Hepatocyte (in vitro differentiated cells): ENCODE measurements around the gene NUBP2. TPM values are rescaled to one million over a fixed set of nuclear protein-coding genes. Genes with fewer than 3 reads are reported as not detected.

Experiments used
- DNase-seq: peaks from one replicate; pipeline ENCODE4 v3.0.0-alpha.2; 2016; ENCODE audit warnings: low spot score
- H2AFZ ChIP-seq: fragments of 200-600 bp; sonication (generic); 2 replicates; pipeline ENCODE4 v1.6.0; 2016; ENCODE audit warnings: antibody characterized with exemption, mild to moderate bottlenecking
- H3K27ac ChIP-seq: fragments of 200-600 bp; sonication (generic); 2 replicates; pipeline ENCODE4 v1.5.1; 2016; ENCODE audit warnings: mild to moderate bottlenecking
- H3K27me3 ChIP-seq: fragments of 200-600 bp; sonication (generic); 2 replicates; pipeline ENCODE4 v1.6.1; 2016
- H3K36me3 ChIP-seq: fragments of 200-600 bp; sonication (generic); replicated peaks from 2 replicates; pipeline ENCODE4 v1.5.1; 2016; ENCODE audit warnings: low read depth; ENCODE audit not compliant: insufficient read depth
- H3K4me1 ChIP-seq: fragments of 200-600 bp; sonication (generic); 2 replicates; pipeline ENCODE4 v1.5.1; 2016; ENCODE audit warnings: mild to moderate bottlenecking, moderate library complexity; ENCODE audit not compliant: insufficient read depth
- H3K4me2 ChIP-seq: fragments of 200-600 bp; sonication (generic); 2 replicates; pipeline ENCODE4 v1.6.0; 2016
- H3K4me3 ChIP-seq: fragments of 200-600 bp; sonication (generic); 2 replicates; pipeline ENCODE4 v1.5.1; 2016; ENCODE audit warnings: mild to moderate bottlenecking
- H3K79me2 ChIP-seq: fragments of 200-600 bp; sonication (generic); 2 replicates; pipeline ENCODE4 v1.6.0; 2017; ENCODE audit warnings: mild to moderate bottlenecking
- H3K9me2 ChIP-seq: fragments of 200-600 bp; sonication (generic); replicated peaks from 2 replicates; pipeline ENCODE4 v1.6.0; 2017; ENCODE audit warnings: mild to moderate bottlenecking; ENCODE audit not compliant: insufficient read depth
- H3K9me3 ChIP-seq: fragments of 200-600 bp; sonication (generic); 2 replicates; pipeline ENCODE4 v1.5.1; 2016; ENCODE audit warnings: low read depth, mild to moderate bottlenecking
- H4K20me1 ChIP-seq: fragments of 200-600 bp; sonication (generic); 2 replicates; pipeline ENCODE4 v1.6.0; 2016; ENCODE audit warnings: mild to moderate bottlenecking; ENCODE audit not compliant: insufficient read depth, poor library complexity, severe bottlenecking
- EZH2 ChIP-seq: fragments of 200-600 bp; sonication (generic); IDR thresholded peaks from 2 replicates; pipeline ENCODE4 v1.6.1; 2016; ENCODE audit warnings: antibody characterized with exemption, mild to moderate bottlenecking, borderline replicate concordance
- EZH2phosphoT487 ChIP-seq: fragments of 200-600 bp; sonication (generic); IDR thresholded peaks from one replicate; pipeline ENCODE4 v1.6.1; 2018; ENCODE audit warnings: antibody characterized with exemption, mild to moderate bottlenecking, low read depth, moderate library complexity; ENCODE audit not compliant: unreplicated experiment, severe bottlenecking
- WGBS: methylation state at CpG from one replicate; pipeline ENCODE4 v1.1.6; 2016; ENCODE audit warnings: low lambda C conversion rate; ENCODE audit errors: missing lambda C conversion rate; 5-methylcytosine and 5-hydroxymethylcytosine counted together
- polyA plus RNA-seq: library from polyadenylated mRNA; unstranded; fragments of >200 nt; fragmentation: Nextera tagmentation; extraction: Ambion mirVana; gene quantifications from 2 replicates; pipeline ENCODE4 v1.2.1, GENCODE V29; 2016
- total RNA-seq: library from RNA; depleted of rRNA; stranded (reverse); fragments of >200 nt; gene quantifications from 2 replicates; pipeline ENCODE4 v1.2.3, GENCODE V29; 2014
- TF ChIP-seq, protein P1 (sequence below): fragments of 200-600 bp; sonication (generic); IDR thresholded peaks from 2 replicates; pipeline ENCODE4 v1.5.1; 2016; ENCODE audit warnings: antibody characterized with exemption, mild to moderate bottlenecking; ENCODE audit not compliant: poor library complexity

NUBP2 gene
- total and polyA plus RNA-seq, 2 experiments from 2014 or later = 85.4 to 101 TPM

DNA sequence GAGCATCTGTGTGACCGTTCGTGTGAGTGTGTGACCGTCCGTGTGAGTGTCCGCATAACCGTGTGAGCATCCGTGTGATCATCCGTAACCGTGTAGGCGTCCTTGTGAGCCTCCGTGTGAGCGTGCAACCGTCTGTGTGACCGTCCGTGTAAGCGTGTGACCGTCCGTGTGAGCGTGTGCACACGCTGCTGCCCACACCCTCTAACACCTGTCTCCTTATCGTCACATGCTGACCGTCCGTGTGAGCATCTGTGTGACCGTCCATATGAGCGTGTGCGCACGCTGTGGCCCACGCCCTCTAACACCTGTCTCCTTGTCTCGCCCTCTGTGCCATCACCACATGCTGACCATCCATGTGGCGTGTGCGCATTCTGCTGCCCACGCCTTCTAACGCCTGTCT is 42.5 kb upstream of the NUBP2 start:
- no peak overlapping the region for H3K27ac ChIP-seq
- no peak for TF ChIP-seq EZH2
- DNase-seq = no peak
- no peaks in the 10 kb centered on the region for H3K9me3 ChIP-seq
- no peak overlapping the region for H3K4me2 ChIP-seq
- no peaks in the 10 kb centered on the region for H3K9me2 ChIP-seq
- no peaks in the 10 kb centered on the region for H3K36me3 ChIP-seq
- H3K79me2 ChIP-seq = no peaks in the 10 kb centered on the region
- H4K20me1 ChIP-seq = no peaks in the 10 kb centered on the region
- WGBS = 98% methylated on average over 31 of the region's 33 CpGs
- no peak overlapping the region for H2AFZ ChIP-seq
- no peaks in the 10 kb centered on the region for H3K4me1 ChIP-seq
- H3K27me3 ChIP-seq = no peaks in the 10 kb centered on the region
- no peak overlapping the region for H3K4me3 ChIP-seq

DNA sequence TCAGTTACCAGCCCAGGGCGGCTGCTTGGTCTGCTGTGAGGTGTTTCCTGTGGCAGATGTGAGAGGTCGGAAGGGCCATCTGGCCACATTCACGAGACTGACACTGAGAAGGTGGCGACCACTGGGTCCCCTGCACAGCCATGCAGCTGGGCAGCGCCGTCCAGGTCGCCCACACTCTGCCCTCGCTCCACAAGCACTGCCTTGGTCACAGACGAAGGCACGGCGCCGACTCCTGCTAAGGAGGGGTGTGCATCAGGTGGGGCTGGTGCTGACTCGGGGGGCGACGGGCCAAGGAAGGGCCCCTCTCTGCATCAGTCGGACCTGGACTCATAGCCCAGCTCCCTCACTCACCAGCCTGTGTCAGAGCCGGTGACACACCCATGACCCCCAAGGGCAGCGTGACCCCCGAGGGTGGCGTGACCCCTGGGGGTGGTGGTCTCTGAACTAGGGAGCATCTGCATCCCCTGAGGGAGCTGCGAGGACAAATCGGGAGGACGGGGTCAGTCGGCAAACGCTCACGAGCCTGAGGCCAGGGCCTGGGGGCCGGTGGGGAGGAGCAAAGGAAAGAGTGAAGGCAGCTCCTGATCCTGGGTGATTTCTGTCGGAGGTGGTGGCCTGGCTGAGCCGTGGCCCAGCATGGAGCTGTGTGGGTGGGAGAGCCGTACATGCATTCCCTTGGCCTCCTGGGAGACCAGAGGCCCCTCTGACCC is 41.8 kb upstream of the NUBP2 start:
- Histone ChIP-seq H3K4me1 (no peaks in the 10 kb centered on the region), H3K79me2 (no peaks in the 10 kb centered on the region), H3K4me3 (no peak overlapping the region), H3K9me3 (no peaks in the 10 kb centered on the region), H3K9me2 (no peaks in the 10 kb centered on the region), H3K36me3 (no peaks in the 10 kb centered on the region), H4K20me1 (no peaks in the 10 kb centered on the region), H3K27ac (no peak overlapping the region), H3K4me2 (no peak overlapping the region), H3K27me3 (no peaks in the 10 kb centered on the region), H2AFZ (no peak overlapping the region)
- 96% methylated on average over 30 of the region's 30 CpGs for WGBS
- DNase-seq = no peak
- no peak for TF ChIP-seq EZH2
- TF ChIP-seq EZH2phosphoT487 = no peak
- TF ChIP-seq, protein P1, sequence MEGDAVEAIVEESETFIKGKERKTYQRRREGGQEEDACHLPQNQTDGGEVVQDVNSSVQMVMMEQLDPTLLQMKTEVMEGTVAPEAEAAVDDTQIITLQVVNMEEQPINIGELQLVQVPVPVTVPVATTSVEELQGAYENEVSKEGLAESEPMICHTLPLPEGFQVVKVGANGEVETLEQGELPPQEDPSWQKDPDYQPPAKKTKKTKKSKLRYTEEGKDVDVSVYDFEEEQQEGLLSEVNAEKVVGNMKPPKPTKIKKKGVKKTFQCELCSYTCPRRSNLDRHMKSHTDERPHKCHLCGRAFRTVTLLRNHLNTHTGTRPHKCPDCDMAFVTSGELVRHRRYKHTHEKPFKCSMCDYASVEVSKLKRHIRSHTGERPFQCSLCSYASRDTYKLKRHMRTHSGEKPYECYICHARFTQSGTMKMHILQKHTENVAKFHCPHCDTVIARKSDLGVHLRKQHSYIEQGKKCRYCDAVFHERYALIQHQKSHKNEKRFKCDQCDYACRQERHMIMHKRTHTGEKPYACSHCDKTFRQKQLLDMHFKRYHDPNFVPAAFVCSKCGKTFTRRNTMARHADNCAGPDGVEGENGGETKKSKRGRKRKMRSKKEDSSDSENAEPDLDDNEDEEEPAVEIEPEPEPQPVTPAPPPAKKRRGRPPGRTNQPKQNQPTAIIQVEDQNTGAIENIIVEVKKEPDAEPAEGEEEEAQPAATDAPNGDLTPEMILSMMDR = no peak

DNA sequence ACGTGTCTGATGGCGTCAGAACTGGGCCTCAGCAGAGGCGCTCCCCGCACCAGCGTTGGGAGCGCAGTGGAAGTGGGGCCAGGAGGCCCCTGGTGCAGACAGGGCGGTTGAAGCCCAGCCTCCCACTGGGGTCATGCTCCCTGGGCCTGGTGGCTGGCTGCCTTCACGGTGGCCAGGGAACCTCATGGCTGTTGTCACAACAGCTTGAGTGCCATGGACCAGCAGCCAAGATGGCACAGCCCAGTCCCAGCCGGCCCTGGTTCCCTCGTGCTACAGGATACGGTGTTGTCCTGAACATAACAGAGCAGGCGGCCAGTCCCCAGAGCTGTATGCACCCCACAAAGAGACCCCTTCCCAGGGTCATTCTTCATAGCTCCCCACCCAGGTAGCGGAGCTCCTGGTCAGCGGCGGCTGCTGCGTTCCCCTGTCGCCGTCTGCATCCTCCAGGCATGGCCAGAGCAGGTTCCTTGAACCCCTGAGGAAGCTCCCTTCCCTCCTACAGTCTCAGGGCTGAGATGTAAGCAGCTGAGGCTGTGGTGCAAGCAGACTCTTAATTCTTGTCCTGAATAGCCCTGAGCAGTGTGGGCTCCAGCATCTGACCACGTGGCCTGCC is 41.1 kb upstream of the NUBP2 start:
- Histone ChIP-seq H3K4me2 (no peak overlapping the region), H4K20me1 (no peaks in the 10 kb centered on the region), H3K9me2 (no peaks in the 10 kb centered on the region), H3K36me3 (no peaks in the 10 kb centered on the region), H3K27ac (no peak overlapping the region), H2AFZ (no peak overlapping the region), H3K4me1 (no peaks in the 10 kb centered on the region), H3K27me3 (no peaks in the 10 kb centered on the region), H3K9me3 (no peaks in the 10 kb centered on the region), H3K4me3 (no peak overlapping the region), H3K79me2 (no peaks in the 10 kb centered on the region)
- TF ChIP-seq EZH2phosphoT487 = no peak
- TF ChIP-seq, protein P1 = no peak
- no peak for TF ChIP-seq EZH2
- 97% methylated on average over 18 of the region's 19 CpGs for WGBS
- no peak for DNase-seq
